Measurements from ENCODE around the gene FLT3LG.
"Not testable (repeated sequence)": the region's sequence is repeated elsewhere in the genome, so short reads cannot be mapped to it uniquely, and the experiment has no call there.

FLT3LG gene

DNA sequence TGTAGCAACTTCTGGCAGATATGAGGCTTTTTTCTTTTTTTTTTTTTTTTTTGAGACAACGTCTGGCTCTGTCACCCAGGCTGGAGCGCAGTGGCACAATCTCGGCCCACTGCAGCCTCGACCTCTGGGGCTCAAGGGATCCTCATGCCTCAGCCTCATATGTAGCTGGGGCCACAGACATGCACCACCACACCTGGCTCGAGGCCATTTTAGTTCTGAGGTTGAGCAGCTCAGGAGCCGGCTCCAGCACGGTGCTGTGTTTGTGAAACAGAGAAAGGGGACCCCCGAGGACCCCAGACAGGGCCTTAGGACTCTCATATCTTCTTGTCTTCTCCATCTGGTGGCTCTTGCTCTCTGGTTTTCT lies 3.4 kb upstream of the FLT3LG start:
- Histone ChIP-seq H3K4me1 (peaks cover 83% of the 10 kb centered on the region), H3K4me2 (peak overlapping the region; percentile 94), H4K20me1 (peaks cover 7% of the 10 kb centered on the region; the same call in 1 of the 2 replicates), H3K36me3 (peaks cover 14% of the 10 kb centered on the region), H3K27me3 (no peaks in the 10 kb centered on the region), H3K9ac (peak overlapping the region; percentile 59), H3K27ac (peak overlapping the region; percentile 89), H3K9me3 (no peaks in the 10 kb centered on the region), H3K4me3 (0 out of 2 replicates have a peak overlapping the region, but pooled peaks have one; percentile 37)
- TF ChIP-seq Cebpa-rat (IDR thresholded peaks at IDR 0.05): no peak

DNA sequence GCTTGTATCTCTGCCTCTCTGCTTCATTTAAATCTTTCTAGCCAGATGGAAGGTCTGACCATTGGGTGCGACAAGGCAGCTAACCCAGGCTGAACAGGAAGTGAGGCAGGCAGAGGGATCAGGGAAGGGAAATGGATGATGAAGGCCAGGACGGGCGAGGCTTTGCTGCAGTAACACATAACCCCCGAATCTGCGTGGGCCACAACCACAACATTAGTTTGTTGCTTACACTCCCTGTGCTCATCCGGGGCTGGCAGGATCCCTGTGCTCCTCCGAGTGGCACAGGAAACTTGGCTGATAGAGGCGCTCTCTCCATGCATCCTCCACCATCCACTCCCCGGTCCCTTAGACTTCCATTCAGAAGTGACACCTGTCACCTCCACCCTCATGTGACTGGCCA lies 1.1 kb upstream of the FLT3LG start:
- Histone ChIP-seq H3K4me1 (peaks cover 90% of the 10 kb centered on the region), H3K36me3 (no peaks in the 10 kb centered on the region), H3K4me2 (peak overlapping the region; percentile 95), H3K9ac (peak overlapping the region; percentile 71; the same call in 1 of the 2 replicates), H3K27ac (peak overlapping the region; percentile 62), H3K4me3 (peak overlapping the region; percentile 65; the same call in 1 of the 2 replicates), H3K9me3 (no peaks in the 10 kb centered on the region), H4K20me1 (peaks cover 7% of the 10 kb centered on the region; the same call in 1 of the 2 replicates), H3K27me3 (no peaks in the 10 kb centered on the region)
- no peak for TF ChIP-seq Cebpa-rat (IDR thresholded peaks at IDR 0.05)

DNA sequence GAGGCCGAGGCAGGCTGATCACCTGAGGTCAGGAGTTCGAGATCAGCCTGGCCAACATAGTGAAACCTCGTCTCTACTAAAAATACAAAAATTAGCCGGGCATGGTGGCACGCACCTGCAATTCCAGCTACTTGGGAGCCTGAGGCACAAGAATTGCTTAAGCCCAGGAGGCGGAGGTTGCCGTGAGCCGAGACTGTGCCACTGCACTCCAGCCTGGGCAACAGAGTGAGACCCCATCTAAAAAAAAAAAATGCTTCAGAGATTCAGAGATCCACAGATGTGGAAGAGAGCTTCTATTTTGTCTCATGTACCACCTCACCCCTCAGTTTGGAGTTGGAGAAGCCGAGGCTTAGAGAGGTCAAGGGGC lies 531 bp upstream of the FLT3LG start:
- peaks cover 84% of the 10 kb centered on the region for H3K4me1 ChIP-seq
- not testable (repeated sequence) for H3K9me3 ChIP-seq, H3K36me3 ChIP-seq, H3K27me3 ChIP-seq, H4K20me1 ChIP-seq
- peak overlapping the region; percentile 71 for H3K9ac ChIP-seq
- peak overlapping the region; percentile 95 for H3K4me2 ChIP-seq
- H3K4me3 ChIP-seq: peak overlapping the region; percentile 65
- peak overlapping the region; percentile 62 for H3K27ac ChIP-seq

DNA sequence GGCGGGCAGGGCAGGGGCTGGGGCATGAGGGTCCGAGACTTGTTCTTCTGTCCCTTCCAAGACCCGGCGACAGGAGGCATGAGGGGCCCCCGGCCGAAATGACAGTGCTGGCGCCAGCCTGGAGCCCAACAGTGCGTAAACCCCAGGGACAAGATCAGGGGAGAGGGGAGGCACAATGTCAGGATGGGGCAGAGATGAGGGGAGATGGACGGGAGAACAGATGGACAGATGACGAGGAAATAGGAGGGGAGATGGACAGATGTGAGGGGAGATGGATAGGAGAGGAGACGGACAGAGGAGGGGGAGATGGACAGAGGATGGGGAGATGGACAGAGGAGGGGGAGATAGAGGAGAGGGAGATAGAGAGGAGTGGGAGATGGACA lies 518 bp downstream of the FLT3LG start:
- TF ChIP-seq Cebpa-rat (IDR thresholded peaks at IDR 0.05): no peak
- peak overlapping the region; percentile 65 for H3K4me3 ChIP-seq
- H3K27me3 ChIP-seq: no peaks in the 10 kb centered on the region
- H3K9me3 ChIP-seq: no peaks in the 10 kb centered on the region
- H4K20me1 ChIP-seq: peaks cover 5% of the 10 kb centered on the region; the same call in 1 of the 2 replicates
- peak overlapping the region; percentile 95 for H3K4me2 ChIP-seq
- H3K36me3 ChIP-seq: no peaks in the 10 kb centered on the region
- peaks cover 74% of the 10 kb centered on the region for H3K4me1 ChIP-seq
- 0 out of 2 replicates have a peak overlapping the region, but pooled peaks have one; percentile 34 for H3K9ac ChIP-seq
- H3K27ac ChIP-seq: peak overlapping the region; percentile 51

DNA sequence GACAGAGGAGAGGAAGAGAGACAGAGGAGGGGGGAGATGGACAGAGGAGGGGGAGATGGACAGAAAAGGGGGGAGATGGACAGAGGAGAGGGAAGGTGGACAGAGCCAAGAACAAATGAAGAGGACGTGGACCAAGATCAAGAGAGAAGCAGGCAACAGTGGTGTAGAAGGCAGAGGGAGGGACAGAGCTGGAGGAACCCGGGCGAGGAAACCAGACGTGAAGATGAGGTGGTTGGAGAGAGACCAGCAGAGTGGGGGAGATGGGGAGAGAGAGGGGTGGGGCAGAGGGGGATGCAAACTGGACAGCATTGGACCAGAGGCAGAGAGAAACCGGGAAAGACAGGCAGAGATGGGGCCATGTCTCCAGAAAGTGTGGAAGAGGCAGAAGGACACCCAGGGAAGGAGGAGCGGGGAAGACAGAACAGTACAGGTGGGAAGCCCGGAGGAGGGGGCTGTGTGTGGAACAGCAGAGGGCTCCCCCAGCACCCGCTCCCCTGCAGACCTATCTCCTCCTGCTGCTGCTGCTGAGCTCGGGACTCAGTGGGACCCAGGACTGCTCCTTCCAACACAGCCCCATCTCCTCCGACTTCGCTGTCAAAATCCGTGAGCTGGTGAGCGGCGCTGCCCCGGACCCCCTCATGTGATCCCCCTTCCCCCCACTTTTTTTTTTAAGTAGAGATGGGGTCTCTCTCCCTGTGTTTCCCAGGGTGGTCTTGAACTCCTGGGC lies 1.3 kb downstream of the FLT3LG start:
- Histone ChIP-seq H4K20me1 (no peaks in the 10 kb centered on the region), H3K4me2 (peak overlapping the region; percentile 95), H3K9ac (peak overlapping the region; percentile 38; the same call in 1 of the 2 replicates), H3K36me3 (no peaks in the 10 kb centered on the region), H3K4me3 (no peak overlapping the region; the same call in 1 of the 2 replicates), H3K27ac (peak overlapping the region; percentile 51), H3K27me3 (no peaks in the 10 kb centered on the region), H3K4me1 (peaks cover 66% of the 10 kb centered on the region), H3K9me3 (no peaks in the 10 kb centered on the region)
- no peak for TF ChIP-seq Cebpa-rat (IDR thresholded peaks at IDR 0.05)

DNA sequence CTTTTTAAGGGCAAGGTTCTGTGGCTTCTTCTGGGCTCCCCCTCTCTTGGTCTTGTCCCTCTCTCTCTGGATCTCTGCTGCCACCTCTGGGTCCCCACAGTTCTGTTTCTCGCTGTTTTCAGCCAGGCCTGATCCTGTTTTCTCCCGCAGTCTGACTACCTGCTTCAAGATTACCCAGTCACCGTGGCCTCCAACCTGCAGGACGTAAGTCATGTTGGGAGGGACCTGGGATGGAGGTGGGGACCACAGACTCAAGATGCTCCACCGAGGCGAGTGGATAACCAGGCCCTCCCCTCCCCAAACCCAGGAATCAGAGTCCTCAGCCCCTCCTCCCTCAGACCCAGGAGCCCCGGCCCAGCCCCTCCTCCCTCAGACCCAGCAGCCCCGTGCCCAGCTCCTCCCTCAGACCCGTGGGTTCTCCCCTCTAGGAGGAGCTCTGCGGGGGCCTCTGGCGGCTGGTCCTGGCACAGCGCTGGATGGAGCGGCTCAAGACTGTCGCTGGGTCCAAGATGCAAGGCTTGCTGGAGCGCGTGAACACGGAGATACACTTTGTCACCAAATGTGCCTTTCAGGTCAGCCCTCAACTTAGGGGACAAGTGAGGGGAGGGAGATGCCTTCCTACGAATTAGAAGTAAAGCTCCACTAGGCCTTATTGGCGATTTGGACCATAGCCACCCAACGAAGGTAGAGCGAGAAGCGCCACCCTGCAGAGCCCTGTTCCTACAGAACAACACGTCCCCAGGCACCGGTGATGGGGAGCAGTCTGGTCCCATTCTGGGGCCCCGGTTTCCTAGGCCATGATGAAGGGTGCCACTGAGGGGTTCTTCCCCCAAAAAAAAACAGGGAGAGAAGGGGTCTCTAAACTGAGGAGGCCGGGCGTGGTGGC lies 2.2 kb downstream of the FLT3LG start:
- H3K27ac ChIP-seq: peak overlapping the region; percentile 51; the same call in 1 of the 2 replicates
- no peaks in the 10 kb centered on the region for H4K20me1 ChIP-seq
- peaks cover 57% of the 10 kb centered on the region for H3K4me1 ChIP-seq
- peak overlapping the region; percentile 38; the same call in 1 of the 2 replicates for H3K9ac ChIP-seq
- H3K4me3 ChIP-seq: no peak overlapping the region
- TF ChIP-seq Cebpa-rat (IDR thresholded peaks at IDR 0.05): no peak
- H3K9me3 ChIP-seq: no peaks in the 10 kb centered on the region
- peak overlapping the region; percentile 95 for H3K4me2 ChIP-seq
- no peaks in the 10 kb centered on the region for H3K27me3 ChIP-seq
- H3K36me3 ChIP-seq: no peaks in the 10 kb centered on the region

DNA sequence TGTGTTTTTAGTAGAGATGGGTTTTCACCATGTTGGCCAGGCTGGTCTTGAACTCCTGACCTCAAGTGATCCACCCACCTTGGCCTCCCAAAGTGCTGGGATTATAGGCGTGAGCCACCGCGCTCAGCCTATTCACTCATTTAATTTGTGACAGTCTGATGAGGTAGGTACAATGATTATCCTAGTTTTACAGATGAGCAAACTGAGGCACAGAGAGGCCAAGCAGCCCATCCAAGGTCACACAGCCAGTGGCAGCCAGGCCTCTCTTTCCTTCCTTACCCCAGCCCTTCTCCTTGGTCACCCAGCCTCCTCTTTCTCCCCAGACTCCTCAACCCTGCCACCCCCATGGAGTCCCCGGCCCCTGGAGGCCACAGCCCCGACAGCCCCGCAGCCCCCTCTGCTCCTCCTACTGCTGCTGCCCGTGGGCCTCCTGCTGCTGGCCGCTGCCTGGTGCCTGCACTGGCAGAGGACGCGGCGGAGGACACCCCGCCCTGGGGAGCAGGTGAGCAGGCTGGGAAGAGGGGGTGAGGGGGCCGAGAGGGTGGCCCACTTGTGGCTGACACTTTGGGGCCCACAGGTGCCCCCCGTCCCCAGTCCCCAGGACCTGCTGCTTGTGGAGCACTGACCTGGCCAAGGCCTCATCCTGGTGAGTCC lies 6.1 kb downstream of the FLT3LG start:
- H3K4me3 ChIP-seq: no peak overlapping the region
- H4K20me1 ChIP-seq: no peaks in the 10 kb centered on the region
- H3K36me3 ChIP-seq: no peaks in the 10 kb centered on the region
- no peak for TF ChIP-seq Cebpa-rat (IDR thresholded peaks at IDR 0.05)
- H3K4me1 ChIP-seq: peaks cover 23% of the 10 kb centered on the region
- H3K9ac ChIP-seq: no peak overlapping the region
- H3K27ac ChIP-seq: no peak overlapping the region
- no peaks in the 10 kb centered on the region for H3K9me3 ChIP-seq
- no peak overlapping the region for H3K4me2 ChIP-seq
- no peaks in the 10 kb centered on the region for H3K27me3 ChIP-seq

DNA sequence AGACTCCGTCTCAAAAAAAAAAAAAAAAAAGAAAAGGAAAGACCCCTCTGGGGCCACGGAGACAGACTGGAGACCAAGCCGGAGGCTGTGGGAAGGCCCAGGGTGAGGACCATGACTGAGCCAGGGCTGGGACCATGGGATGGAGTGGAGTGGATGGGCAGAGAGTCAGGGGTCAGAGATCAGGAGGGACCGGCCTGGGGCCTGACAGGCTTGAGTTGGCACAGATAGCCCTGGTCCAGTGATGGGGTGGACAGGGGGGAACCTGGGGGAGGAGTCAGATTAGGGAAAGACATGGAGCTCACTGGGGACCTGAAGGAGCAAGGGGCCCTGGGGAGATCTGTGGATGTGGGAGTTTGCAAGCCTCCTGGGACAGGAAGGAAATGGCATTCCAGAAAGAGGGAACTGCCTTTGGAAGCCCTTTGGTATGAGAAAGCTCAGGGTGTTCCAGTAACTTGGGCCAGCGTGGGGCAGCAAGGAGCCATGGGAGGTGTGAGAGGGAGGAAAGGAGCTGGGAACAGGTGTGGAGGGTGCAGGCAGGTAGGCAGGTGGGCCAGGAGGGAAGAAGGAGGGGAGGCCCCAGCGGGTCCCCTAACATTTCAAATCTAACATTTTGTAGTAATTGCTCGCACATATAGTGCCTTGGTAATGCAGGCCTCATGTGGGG lies 7.1 kb downstream of the FLT3LG start:
- H4K20me1 ChIP-seq: no peaks in the 10 kb centered on the region
- no peaks in the 10 kb centered on the region for H3K9me3 ChIP-seq
- no peak overlapping the region for H3K4me2 ChIP-seq
- no peak for TF ChIP-seq Cebpa-rat (IDR thresholded peaks at IDR 0.05)
- no peaks in the 10 kb centered on the region for H3K36me3 ChIP-seq
- H3K4me1 ChIP-seq: peaks cover 13% of the 10 kb centered on the region
- H3K9ac ChIP-seq: no peak overlapping the region
- H3K27me3 ChIP-seq: no peaks in the 10 kb centered on the region
- H3K4me3 ChIP-seq: no peak overlapping the region
- H3K27ac ChIP-seq: no peak overlapping the region

DNA sequence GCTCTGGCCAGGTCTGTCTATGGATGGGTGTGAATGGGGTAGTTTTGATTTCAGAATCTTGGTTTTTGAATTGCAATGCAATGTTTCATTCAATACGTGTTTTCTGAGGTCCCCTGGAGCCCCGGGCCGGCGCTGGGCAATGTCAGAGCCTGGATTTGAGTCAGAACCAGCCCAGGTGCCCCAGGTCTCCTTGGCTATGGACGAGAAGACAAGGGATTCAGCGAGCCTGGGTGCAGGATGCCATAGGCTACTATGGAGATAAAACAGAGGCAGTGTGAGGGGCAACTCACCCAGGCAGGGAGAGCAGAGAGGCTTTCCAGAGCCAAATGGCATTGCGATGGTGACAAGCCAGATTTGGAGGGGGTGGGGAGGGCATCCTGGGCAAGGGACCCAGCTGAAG lies 12.2 kb downstream of the FLT3LG start:
- Histone ChIP-seq H3K9me3 (no peaks in the 10 kb centered on the region), H3K4me3 (no peak overlapping the region)

More for the DNA sequence above, 12.2 kb downstream of the FLT3LG start:
- Histone ChIP-seq H3K27me3 (no peaks in the 10 kb centered on the region), H3K4me2 (peak overlapping the region; percentile 48; the same call in 1 of the 2 replicates), H3K9ac (no peak overlapping the region), H4K20me1 (peaks cover 38% of the 10 kb centered on the region), H3K4me1 (peaks cover 31% of the 10 kb centered on the region), H3K36me3 (peaks cover 31% of the 10 kb centered on the region), H3K27ac (peak overlapping the region; percentile 83)
- no peak for TF ChIP-seq Cebpa-rat (IDR thresholded peaks at IDR 0.05)

All from BLaER1 (cell line).